Renal cortical epithelial cell (primary cell): ENCODE measurements around the gene TSTD2. TPM values are rescaled to one million over a fixed set of nuclear protein-coding genes. Genes with fewer than 3 reads are reported as not detected.
"Not testable (repeated sequence)": the region's sequence is repeated elsewhere in the genome, so short reads cannot be mapped to it uniquely, and the experiment has no call there.

ENCODE experiments used
- DNase-seq: peaks from one replicate; pipeline ENCODE4 v3.0.0-alpha.2; 2011; ENCODE audit warnings: low read depth
- total RNA-seq: library from RNA; depleted of rRNA; stranded (reverse); fragments of >200 nt; gene quantifications from 2 replicates; pipeline ENCODE4 v1.2.3, GENCODE V29; 2014

Gene TSTD2
- total RNA-seq, 1 donor from 2014 or later, result 31.4 TPM

DNA sequence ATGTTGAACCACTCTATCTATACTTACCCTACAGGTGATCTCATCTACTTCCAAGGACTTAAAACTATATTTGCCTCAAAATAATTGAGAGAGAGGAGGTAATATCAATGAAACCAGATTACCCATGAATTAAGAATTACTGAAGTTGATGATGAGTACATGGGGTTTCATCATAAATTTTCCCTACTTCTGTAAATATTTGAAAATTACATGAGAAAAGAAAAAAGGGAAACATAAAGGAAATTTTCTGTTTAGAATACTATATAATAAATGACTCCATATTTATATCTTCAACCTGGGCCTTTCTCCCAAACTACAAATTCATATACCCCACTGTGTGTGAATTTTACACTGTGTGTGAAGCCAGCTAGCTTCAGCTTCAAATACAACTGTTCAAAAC lies 2.6 kb downstream of the TSTD2 start:
- DNase-seq, result no peak

DNA sequence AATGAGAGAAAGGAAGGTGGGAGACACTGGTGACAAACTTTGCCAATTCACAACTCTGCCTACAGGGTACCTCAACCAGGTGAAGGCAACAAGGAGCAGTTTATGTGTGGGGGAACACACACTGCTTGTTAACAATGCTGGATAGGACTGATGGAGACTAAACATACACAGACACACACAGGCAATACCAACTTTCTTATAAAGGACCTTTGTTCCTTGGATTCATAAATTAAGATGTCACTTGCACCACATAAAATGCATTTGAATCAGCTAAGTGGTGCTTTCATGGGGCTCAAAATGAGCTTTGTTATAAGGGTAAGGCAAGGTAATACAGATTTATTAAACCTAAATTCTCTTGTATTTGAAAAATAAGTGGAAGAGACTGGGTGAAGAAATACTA lies 4.0 kb downstream of the TSTD2 start:
- no peak for DNase-seq

DNA sequence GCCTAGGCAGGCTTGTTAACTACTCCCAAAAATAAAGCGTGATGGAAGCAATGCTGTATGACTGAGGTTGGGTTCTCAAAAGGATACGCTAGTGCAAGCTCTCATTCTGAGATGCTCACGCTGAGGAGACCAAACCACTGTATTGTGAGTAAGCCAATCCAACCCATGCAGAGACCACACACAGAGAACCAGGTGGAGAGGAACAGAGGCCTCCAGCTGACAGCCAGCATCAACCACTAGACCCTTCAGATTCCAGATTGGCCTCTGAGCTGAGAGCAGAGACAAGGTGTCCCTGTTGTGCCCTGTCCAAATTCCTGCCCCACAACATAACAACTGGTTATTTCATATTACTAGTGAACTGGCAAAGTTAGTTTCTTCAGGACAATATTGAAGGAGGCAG lies 4.5 kb downstream of the TSTD2 start:
- DNase-seq, result no peak

DNA sequence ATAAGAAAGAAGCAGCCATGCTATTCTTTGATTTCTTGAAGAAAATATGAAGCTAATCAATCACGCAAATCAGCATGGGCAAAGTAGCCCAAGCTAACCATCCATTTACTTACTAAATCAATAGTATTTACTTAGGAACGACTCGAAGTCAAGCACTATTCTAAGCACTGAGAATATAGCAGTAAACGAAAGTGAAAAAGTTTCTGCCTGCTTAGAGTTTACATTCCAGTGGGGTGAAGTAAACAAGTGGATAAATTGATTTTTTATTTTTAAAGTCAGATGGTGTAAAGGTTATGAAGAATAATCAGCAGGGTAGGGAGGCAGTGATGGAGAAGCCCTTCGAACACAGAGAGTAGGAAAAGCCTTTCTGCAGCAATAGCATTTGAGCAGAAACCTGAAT lies 5.5 kb downstream of the TSTD2 start:
- DNase-seq, result no peak

DNA sequence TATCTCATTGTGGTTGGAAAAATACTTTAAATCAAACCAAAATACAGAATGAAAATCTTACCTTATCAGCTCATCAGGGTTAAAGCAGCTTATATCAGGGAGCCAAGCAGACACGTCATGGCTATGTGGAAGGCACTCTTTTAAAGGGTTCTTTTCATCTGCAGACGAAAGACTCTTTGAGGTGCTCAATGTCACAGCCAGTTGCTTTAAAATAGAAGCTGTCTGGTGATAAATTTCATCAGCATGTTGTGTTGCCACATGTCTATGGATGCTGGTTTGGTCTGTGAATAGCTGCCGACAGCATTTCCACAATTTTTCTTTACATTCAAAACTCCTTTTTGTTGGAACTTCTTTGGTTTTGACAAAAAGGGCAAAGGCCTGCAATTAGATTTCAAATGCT lies 7.5 kb downstream of the TSTD2 start:
- no peak for DNase-seq

GRCh38 chr9:97623946-97624345 lies 9.2 kb downstream of the TSTD2 start:
- no peak for DNase-seq

DNA sequence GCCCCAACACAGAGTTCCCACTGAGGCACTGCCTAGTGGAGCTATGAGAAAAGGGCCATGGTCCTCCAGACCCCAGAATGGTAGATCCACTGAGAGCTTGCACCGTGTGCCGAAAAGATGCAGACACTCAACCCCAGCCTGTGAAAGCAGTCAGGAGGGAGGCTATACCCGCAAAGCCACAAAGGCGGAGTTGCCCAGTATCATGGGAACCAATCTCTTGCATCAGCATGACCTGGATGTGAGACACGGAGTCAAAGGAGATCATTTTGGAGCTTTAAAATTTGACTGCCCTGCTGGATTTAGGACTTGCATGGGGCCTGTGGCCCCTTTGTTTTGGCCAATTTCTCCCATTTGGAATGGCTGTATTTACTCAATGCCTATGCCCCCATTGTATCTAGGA lies 10.7 kb downstream of the TSTD2 start:
- not testable (repeated sequence) for DNase-seq

GRCh38 chr9:97620063-97620462 lies 13.1 kb downstream of the TSTD2 start:
- DNase-seq, result not testable (repeated sequence)

- no peak for DNase-seq
Measured at GRCh38 chr9:97617939-97618416, 15.2 kb downstream of the TSTD2 start.

- DNase-seq, result peak; percentile 67
Measured at GRCh38 chr9:97615439-97616072, 17.6 kb downstream of the TSTD2 start.

GRCh38 chr9:97604901-97605645 lies 28.1 kb downstream of the TSTD2 start:
- DNase-seq, result no peak

GRCh38 chr9:97602430-97602829 lies 30.7 kb downstream of the TSTD2 start:
- no peak for DNase-seq

- no peak for DNase-seq
Measured at GRCh38 chr9:97601228-97601898, 31.8 kb downstream of the TSTD2 start.

DNA sequence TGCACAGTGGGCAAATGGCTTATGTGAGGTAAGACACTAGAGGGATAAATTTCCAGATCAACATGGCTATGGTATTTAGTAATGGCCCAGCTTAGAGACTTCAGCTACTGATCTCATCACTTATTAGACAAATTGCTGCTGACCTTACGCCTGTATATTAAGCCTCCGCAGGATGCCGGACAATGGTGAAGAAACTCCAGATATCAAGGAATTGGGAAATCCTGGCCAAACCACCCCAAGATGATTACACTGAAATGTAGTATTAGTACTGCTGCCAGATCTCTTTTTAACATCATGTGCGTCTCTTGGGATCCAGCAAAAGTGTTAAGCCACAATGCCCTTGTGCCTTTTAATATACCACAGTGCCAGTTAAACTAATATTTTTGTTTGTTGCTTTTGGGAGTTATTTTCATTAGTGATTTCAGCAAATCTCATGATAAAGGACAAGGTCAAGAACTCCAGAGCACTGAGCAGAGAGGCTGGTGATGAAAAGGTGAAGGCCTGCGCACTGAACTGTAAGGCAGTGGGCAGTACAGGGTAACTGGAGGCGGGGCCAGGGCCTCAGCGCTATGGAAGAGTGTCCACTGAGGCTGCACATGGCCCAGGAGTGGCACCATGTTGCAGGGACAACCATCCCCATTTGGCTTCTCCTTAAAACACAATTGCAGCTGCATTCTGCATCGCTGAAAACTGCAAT lies 32.5 kb downstream of the TSTD2 start:
- DNase-seq, result no peak

- no peak for DNase-seq
Measured at GRCh38 chr9:97599314-97599846, 33.8 kb downstream of the TSTD2 start.

GRCh38 chr9:97598461-97599288 lies 34.5 kb downstream of the TSTD2 start:
- DNase-seq, result peak; percentile 80

DNA sequence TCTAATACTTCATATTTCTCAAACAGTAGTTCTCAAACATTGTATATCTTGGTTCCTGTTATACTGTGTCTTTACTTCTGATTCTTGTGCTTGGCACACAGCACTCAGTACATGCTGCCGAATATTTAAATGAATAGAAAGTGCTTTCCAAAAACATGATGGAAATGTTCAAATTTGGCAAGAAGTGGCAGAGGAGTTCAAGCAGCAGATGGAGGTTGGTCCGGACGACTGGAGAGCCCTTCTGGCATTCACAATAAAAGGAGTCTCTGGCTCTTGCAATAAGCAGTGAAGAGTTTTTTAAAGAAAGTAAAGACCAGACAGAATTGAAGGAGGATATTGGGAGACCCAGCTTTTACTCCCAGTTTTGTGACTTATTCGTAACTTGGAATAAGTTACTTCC lies 36.3 kb downstream of the TSTD2 start:
- DNase-seq, result no peak

DNA sequence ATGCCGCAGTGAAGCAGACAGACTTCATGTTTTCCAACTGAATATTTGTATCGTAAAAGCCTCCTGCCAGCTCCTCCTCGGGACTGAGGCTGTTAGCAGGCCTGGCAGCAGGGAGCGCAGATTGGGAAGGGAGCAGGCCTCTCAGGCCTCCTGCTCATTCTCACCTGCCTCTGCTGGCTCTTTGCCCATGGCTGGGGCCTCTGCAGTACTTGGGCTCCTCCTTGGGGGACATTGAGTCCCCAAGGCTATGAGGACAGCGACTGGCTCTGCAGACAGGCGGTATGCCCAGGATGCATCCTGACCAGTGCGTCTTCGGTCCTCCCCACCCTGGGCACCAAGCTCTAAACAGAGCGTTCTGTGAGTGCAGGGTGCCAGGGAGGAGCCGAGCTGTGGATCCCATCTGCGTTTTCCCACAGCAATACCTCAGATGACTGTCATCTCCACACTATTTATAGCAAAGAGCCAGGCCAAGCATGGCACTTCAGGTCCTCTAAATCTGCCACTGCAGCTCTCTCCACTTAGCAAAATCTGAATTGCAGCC lies 38.7 kb downstream of the TSTD2 start:
- DNase-seq, result no peak

GRCh38 chr9:97593960-97594359 lies 39.2 kb downstream of the TSTD2 start:
- no peak for DNase-seq

- no peak for DNase-seq
Measured at GRCh38 chr9:97592126-97592525, 41.0 kb downstream of the TSTD2 start.

GRCh38 chr9:97591535-97591934 lies 41.6 kb downstream of the TSTD2 start:
- DNase-seq, result no peak
